B cell (primary cell): ENCODE results near the gene LAMA3. TPM values are rescaled to one million over a fixed set of nuclear protein-coding genes. Genes with fewer than 3 reads are reported as not detected.

ENCODE experiments used
- ATAC-seq: fragments of 200-7000 bp; cut with Tn5 transposase; one replicate; pipeline ENCODE4 v1.10.0; 2021; ENCODE audit warnings: low read depth, mild to moderate bottlenecking, moderate number of reproducible peaks, moderate library complexity
- CTCF ChIA-PET: fragments of 350-600 bp; sonication (Branson Sonifier 250); formaldehyde crosslinking; loops from one replicate; lab custom pipeline; 2021; ENCODE audit warnings: antibody characterized with exemption, inconsistent platforms; lab: Charles Lee
- POLR2A ChIA-PET: fragments of 350-600 bp; sonication (Branson Sonifier 250); formaldehyde crosslinking; loops from one replicate; lab custom pipeline; 2021; ENCODE audit warnings: antibody characterized with exemption; lab: Charles Lee
- DNase-seq: peaks from one replicate; pipeline ENCODE4 v3.0.0; 2013
- H2AFZ ChIP-seq: 2 replicates; pipeline ENCODE4 v1.6.1; 2012; ENCODE audit warnings: mild to moderate bottlenecking, low read depth, low read length; ENCODE audit not compliant: insufficient read depth, poor library complexity, severe bottlenecking
- H3K27ac ChIP-seq, 2 donors: 1 replicate in 1 of 2; 2 replicates in 1 of 2; pipeline ENCODE4 v1.5.1; 2012 to 2013; ENCODE audit warnings: low read length in 2 of 2, mild to moderate bottlenecking in 2 of 2, moderate library complexity in 1 of 2
- H3K27me3 ChIP-seq, 4 experiments: fragments of 200-600 bp in 1 of 4; sonication (generic) in 1 of 4; replicated peaks in 1 of 4; 1 replicate in 2 of 4; 2 replicates in 2 of 4; pipeline versions ENCODE4 v1.6.1 to v1.7.0; 2013 to 2016; ENCODE audit warnings: low read length in 3 of 4, mild to moderate bottlenecking in 2 of 4, mixed read lengths in 1 of 4, moderate library complexity in 1 of 4; ENCODE audit not compliant: insufficient read depth in 4 of 4, control insufficient read depth in 3 of 4; ENCODE audit errors: control extremely low read depth in 1 of 4
- H3K36me3 ChIP-seq, 2 experiments: replicated peaks in 1 of 2; 1 replicate in 1 of 2; 2 replicates in 1 of 2; pipeline versions ENCODE4 v1.6.1 to v1.7.1; 2013; ENCODE audit warnings: low read length in 1 of 2; ENCODE audit not compliant: insufficient read depth in 2 of 2, control insufficient read depth in 1 of 2; ENCODE audit errors: control extremely low read depth in 1 of 2, extremely low read depth in 1 of 2
- H3K4me1 ChIP-seq, 2 donors: fragments of 200-600 bp in 1 of 2; sonication (generic) in 1 of 2; 1 replicate in 1 of 2; 2 replicates in 1 of 2; pipeline versions ENCODE4 v1.5.1 to v1.6.1; 2013 to 2017; ENCODE audit warnings: low read length in 2 of 2; ENCODE audit not compliant: control insufficient read depth in 2 of 2, insufficient read depth in 2 of 2
- H3K4me2 ChIP-seq: replicated peaks from 2 replicates; pipeline ENCODE3; 2012; ENCODE audit warnings: mild to moderate bottlenecking, low read depth, low read length; ENCODE audit not compliant: poor library complexity, severe bottlenecking
- H3K4me3 ChIP-seq, 5 experiments: fragments of 200-600 bp in 1 of 5; sonication (generic) in 1 of 5; 1 replicate in 3 of 5; 2 replicates in 2 of 5; pipeline versions ENCODE4 v1.5.1 to v1.7.0; 2011 to 2016; ENCODE audit warnings: low read length in 4 of 5, mild to moderate bottlenecking in 4 of 5, low read depth in 2 of 5, control low read depth in 1 of 5, moderate library complexity in 1 of 5; ENCODE audit not compliant: insufficient read depth in 1 of 5; ENCODE audit errors: control extremely low read depth in 1 of 5, extremely low read depth in 1 of 5
- H3K79me2 ChIP-seq: fragments of 200-600 bp; sonication (generic); one replicate; pipeline ENCODE4 v1.6.0; 2016; ENCODE audit warnings: low read length; ENCODE audit not compliant: control insufficient read depth, insufficient read depth
- H3K9ac ChIP-seq: fragments of 200-600 bp; sonication (generic); 2 replicates; pipeline ENCODE4 v1.6.1; 2017; ENCODE audit warnings: mild to moderate bottlenecking, low read length, moderate library complexity
- H3K9me3 ChIP-seq, 3 donors: one replicate each; pipeline versions ENCODE4 v1.6.1 to v1.7.1; 2013; ENCODE audit warnings: low read length in 2 of 3; ENCODE audit not compliant: control insufficient read depth in 2 of 3, insufficient read depth in 1 of 3; ENCODE audit errors: control extremely low read depth in 1 of 3
- H4K20me1 ChIP-seq: 2 replicates; pipeline ENCODE4 v1.6.0; 2012; ENCODE audit warnings: mild to moderate bottlenecking, low read length; ENCODE audit not compliant: insufficient read depth, control insufficient read depth, poor library complexity, severe bottlenecking
- H3K27ac Mint-ChIP-seq: one replicate; pipeline ENCODE4 v1.8.0; 2021; ENCODE audit warnings: mixed read lengths
- H3K27me3 Mint-ChIP-seq: one replicate; pipeline ENCODE4 v1.8.0; 2021; ENCODE audit warnings: mixed read lengths
- H3K4me1 Mint-ChIP-seq: one replicate; pipeline ENCODE4 v1.8.0; 2021; ENCODE audit warnings: mixed read lengths
- H3K4me3 Mint-ChIP-seq: one replicate; pipeline ENCODE4 v1.8.0; 2021; ENCODE audit warnings: mixed read lengths
- H3K9me3 Mint-ChIP-seq: one replicate; pipeline ENCODE4 v1.8.0; 2022; ENCODE audit warnings: mixed read lengths; ENCODE audit not compliant: insufficient read depth
- CTCF ChIP-seq: fragments of 200-600 bp; IDR thresholded peaks from one replicate; pipeline ENCODE4 v1.8.0; 2022; ENCODE audit warnings: antibody characterized with exemption, mild to moderate bottlenecking
- EZH2 ChIP-seq: IDR thresholded peaks from 2 replicates; pipeline ENCODE4 v1.6.1; 2012; ENCODE audit warnings: borderline replicate concordance, low read depth, mild to moderate bottlenecking, moderate library complexity, low read length; ENCODE audit not compliant: insufficient read depth, poor library complexity, severe bottlenecking
- WGBS: methylation state at CpG from one replicate; pipeline ENCODE4 v1.1.5; 2013; ENCODE audit warnings: missing lambda C conversion rate; ENCODE audit not compliant: insufficient coverage; 5-methylcytosine and 5-hydroxymethylcytosine counted together
- intact Hi-C: fragments of 100-400 bp; cut with micrococcal nuclease; formaldehyde crosslinking; loops from one replicate; pipeline ENCODE4 v1.10.0; 2022
- polyA plus RNA-seq: library from polyadenylated mRNA; depleted of rRNA; stranded (reverse); fragments of >200 nt; gene quantifications from 2 replicates; pipeline ENCODE4 v1.2.3, GENCODE V29; 2012
- total RNA-seq, 2 donors: library from RNA; stranded (reverse); fragments of 120-200 nt in 1 of 2; gene quantifications; 1 replicate in 1 of 2; 2 replicates in 1 of 2; pipeline versions ENCODE4 v1.2.3 to v1.2.4, GENCODE V29; 2013 to 2022

LAMA3 gene
- total and polyA plus RNA-seq, 2 donors (not counting 1 experiment from before 2014, with no cell fraction given) = 0.03 to 0.32 TPM

GRCh38 chr18:23669202-23669766 is 20.0 kb upstream of the LAMA3 start:
- Histone ChIP-seq H3K79me2 (no peaks in the 10 kb centered on the region), H3K4me1 (no peaks in the 10 kb centered on the region), H3K9ac (no peak overlapping the region), H4K20me1 (no peaks in the 10 kb centered on the region), H2AFZ (no peak overlapping the region), H3K36me3 (no peaks in the 10 kb centered on the region), H3K9me3 (no peaks in the 10 kb centered on the region), H3K4me3 (no peak overlapping the region), H3K27me3 (peaks cover 0 to 6% (median 1%) of the 10 kb centered on the region in 4 experiments), H3K4me2 (no peak overlapping the region), H3K27ac (no peak overlapping the region)
- Mint-ChIP-seq H3K4me3 (no peak overlapping the region), H3K27me3 (peaks cover 21% of the 10 kb centered on the region), H3K27ac (no peak overlapping the region), H3K4me1 (no peaks in the 10 kb centered on the region), H3K9me3 (no peaks in the 10 kb centered on the region)
- intact Hi-C loops = no loop called here
- 92% methylated on average over 7 of the region's 8 CpGs for WGBS
- POLR2A ChIA-PET = no interaction called here
- ATAC-seq (no peak), DNase-seq (no peak)
- CTCF ChIA-PET = no interaction called here
- TF ChIP-seq EZH2 (no peak), CTCF (no peak)

- Histone ChIP-seq H4K20me1 (no peaks in the 10 kb centered on the region), H3K27me3 (peaks cover 0 to 6% (median 1%) of the 10 kb centered on the region in 4 experiments), H2AFZ (no peak overlapping the region), H3K9ac (no peak overlapping the region), H3K36me3 (no peaks in the 10 kb centered on the region), H3K4me1 (no peaks in the 10 kb centered on the region), H3K4me2 (no peak overlapping the region), H3K4me3 (no peak overlapping the region), H3K27ac (no peak overlapping the region), H3K79me2 (no peaks in the 10 kb centered on the region), H3K9me3 (no peaks in the 10 kb centered on the region)
- H3K4me1 Mint-ChIP-seq = no peaks in the 10 kb centered on the region
- ChIA-PET POLR2A (no interaction called here), CTCF (no interaction called here)
- 100% methylated on average over 1 of the region's 4 CpGs for WGBS
- no peak for TF ChIP-seq EZH2
- no peak for TF ChIP-seq CTCF
- ATAC-seq (no peak), DNase-seq (no peak)
- no peaks in the 10 kb centered on the region for H3K9me3 Mint-ChIP-seq
- no peak overlapping the region for H3K4me3 Mint-ChIP-seq
- H3K27ac Mint-ChIP-seq = no peak overlapping the region
- H3K27me3 Mint-ChIP-seq = peaks cover 21% of the 10 kb centered on the region
- intact Hi-C loops = no loop called here
Measured at GRCh38 chr18:23669804-23670405, 19.3 kb upstream of the LAMA3 start.
